GM12872 (cell line): ENCODE results near the gene OGFRL1.

Experiments
- CTCF ChIP-seq: IDR thresholded peaks from 3 replicates; pipeline ENCODE4 v1.5.1; 2011; ENCODE audit warnings: low read depth, mild to moderate bottlenecking, low read length, moderate library complexity; ENCODE audit not compliant: insufficient read depth

OGFRL1 gene

GRCh38 chr6:71288228-71289038 is at the start of gene OGFRL1:
Gene OGFRL1 (plus strand): TSS chr6:71288811. CDS start chr6:71288937, 126 bp downstream.
- peak; percentile 7; the same call in 1 of the 3 replicates for TF ChIP-seq CTCF

- no peak for TF ChIP-seq CTCF
Observed at GRCh38 chr6:71239694-71240093, 48.9 kb upstream of the OGFRL1 start.

DNA sequence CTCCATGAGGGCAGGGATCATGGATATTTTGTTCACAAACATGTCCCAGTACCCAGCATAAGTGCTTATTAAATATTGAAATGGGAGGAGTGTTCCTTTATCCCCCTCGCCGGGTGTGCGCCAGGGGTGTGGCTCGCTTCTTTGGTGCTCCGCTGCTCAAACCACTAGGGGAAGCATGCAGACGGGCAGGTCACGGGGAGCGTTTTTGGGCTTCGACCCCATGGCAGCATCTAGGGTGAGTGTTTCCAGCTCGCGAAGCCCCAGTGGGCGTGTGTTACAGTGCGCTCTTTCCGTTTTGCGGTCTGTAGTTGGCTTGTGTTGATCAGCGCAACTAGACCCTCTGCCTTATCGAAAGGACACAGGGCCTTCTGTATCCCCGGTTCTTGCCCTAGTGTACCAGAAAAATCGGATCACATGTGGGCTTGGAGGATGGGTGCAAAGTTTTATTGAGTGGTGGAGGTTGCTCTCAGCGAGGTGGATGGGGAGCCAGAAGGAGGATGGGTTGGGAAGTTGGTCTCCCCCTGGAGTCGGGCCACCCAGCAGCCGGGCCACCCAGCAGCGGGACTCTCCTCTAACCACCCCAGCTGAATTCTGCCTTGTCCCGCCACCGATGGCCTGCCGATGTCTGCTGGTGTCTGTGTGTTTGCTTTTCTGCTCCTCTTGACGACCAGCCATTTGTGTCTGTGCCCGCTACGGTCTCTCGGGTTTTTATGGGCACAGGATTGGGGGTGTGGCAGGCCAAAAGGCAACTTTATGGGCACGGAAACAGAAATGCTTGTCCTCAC is 43.2 kb upstream of the OGFRL1 start:
- no peak for TF ChIP-seq CTCF

- TF ChIP-seq CTCF, result no peak
Observed at GRCh38 chr6:71246596-71246995, 42.0 kb upstream of the OGFRL1 start.

DNA sequence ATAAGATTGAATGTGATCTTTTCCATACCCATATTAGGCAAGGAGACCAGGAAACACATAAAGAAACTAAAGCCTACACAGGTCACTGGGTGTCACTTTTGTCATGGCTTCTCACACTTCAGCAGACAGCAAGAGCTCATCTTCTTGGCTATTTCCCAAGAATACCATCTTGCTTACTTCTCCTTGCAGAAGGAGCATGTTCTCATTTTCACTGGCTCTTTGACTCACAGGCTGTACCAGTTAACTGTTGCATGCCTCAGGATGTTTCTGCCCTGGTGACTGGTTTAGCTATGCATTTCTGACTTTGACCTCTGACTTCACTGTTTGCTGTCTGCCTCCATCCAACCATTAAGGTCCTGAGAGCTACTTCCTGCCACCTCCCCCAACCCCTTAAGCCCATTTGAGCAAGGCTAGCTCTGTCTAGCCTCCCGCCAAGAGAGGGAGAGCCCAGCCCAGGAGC is 40.3 kb upstream of the OGFRL1 start:
- TF ChIP-seq CTCF, result no peak

DNA sequence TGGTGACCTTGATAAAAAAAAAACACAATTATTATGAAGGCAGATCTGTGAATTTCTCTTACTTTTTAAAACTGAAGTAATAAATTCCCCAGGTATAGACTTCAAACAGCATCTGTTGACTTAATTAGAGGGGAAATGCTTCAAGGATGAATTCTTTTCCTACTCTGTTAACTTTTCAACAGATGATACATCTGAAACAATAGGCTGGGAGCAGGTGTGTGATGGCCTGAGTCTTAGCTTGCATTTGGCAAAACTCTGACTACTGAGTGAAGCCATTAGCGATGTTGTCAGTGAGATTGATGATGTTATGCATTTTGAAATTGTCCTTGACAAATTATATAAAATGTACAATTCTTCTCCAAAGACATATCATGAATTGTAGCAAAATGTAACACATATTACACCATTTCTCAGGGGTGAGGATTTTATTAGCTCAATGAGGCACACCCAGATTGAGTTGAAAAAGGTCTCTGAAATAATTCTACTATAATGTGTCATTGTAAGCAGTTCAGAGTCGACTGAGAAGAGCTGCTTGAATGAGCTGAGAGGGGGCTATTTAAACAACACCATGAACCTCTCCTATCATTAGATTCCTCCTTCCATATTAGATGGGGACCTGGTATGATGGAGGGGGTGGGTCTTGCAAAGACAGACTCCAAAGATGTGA is 39.6 kb upstream of the OGFRL1 start:
- no peak for TF ChIP-seq CTCF

- no peak for TF ChIP-seq CTCF
Observed at GRCh38 chr6:71250099-71250602, 38.5 kb upstream of the OGFRL1 start.
